HEK293T (cell line): ENCODE measurements around the gene MYH14.
A peak's percentile ranks its signal among the peaks of the same experiment; 100 is the strongest.

Experiments
- CTCF ChIA-PET: fragments of 350-600 bp; formaldehyde crosslinking; extraction: SDS; loops from one replicate; lab custom pipeline; 2021; ENCODE audit warnings: antibody characterized with exemption, inconsistent platforms; lab: Yijun Ruan, JAX
- POLR2A ChIA-PET: fragments of 350-600 bp; formaldehyde crosslinking; extraction: SDS; loops from one replicate; lab custom pipeline; 2020; ENCODE audit warnings: antibody characterized with exemption, inconsistent platforms; lab: Yijun Ruan, JAX
- DNase-seq: peaks from one replicate; pipeline ENCODE4 v3.0.0; 2012; ENCODE audit warnings: mixed read lengths; ENCODE audit errors: extremely low spot score
- ARNT ChIP-seq: fragments of 450-650 bp; IDR thresholded peaks from 2 replicates; pipeline ENCODE4 v1.6.1; 2017; ENCODE audit warnings: mild to moderate bottlenecking
- BHLHE40 ChIP-seq: fragments of 450-650 bp; IDR thresholded peaks from 2 replicates; pipeline ENCODE4 v1.6.1; 2016; ENCODE audit warnings: mild to moderate bottlenecking, moderate library complexity, borderline replicate concordance
- CTBP1 ChIP-seq: fragments of 450-650 bp; IDR thresholded peaks from 2 replicates; pipeline ENCODE4 v1.6.1; 2016; ENCODE audit warnings: borderline replicate concordance
- ELF4 ChIP-seq: fragments of 450-650 bp; IDR thresholded peaks from 2 replicates; pipeline ENCODE4 v1.6.1; 2017; ENCODE audit warnings: antibody characterized with exemption
- FOXA1 ChIP-seq: fragments of 450-650 bp; IDR thresholded peaks from 2 replicates; pipeline ENCODE4 v1.6.1; 2016; ENCODE audit warnings: mild to moderate bottlenecking
- FOXK2 ChIP-seq: fragments of 450-650 bp; IDR thresholded peaks from 2 replicates; pipeline ENCODE4 v1.6.1; 2016; ENCODE audit warnings: mild to moderate bottlenecking
- FOXM1 ChIP-seq: fragments of 450-650 bp; IDR thresholded peaks from 2 replicates; pipeline ENCODE4 v1.6.1; 2017; ENCODE audit warnings: mild to moderate bottlenecking, borderline replicate concordance
- HDGF ChIP-seq: fragments of 450-650 bp; IDR thresholded peaks from 2 replicates; pipeline ENCODE4 v1.6.1; 2017; ENCODE audit warnings: antibody characterized with exemption, borderline replicate concordance
- L3MBTL2 ChIP-seq: fragments of 450-650 bp; conservative IDR thresholded peaks from 2 replicates; pipeline ENCODE4 v1.6.1; 2016; ENCODE audit warnings: mild to moderate bottlenecking
- LEF1 ChIP-seq: fragments of 450-650 bp; IDR thresholded peaks from 2 replicates; pipeline ENCODE4 v1.6.1; 2017; ENCODE audit warnings: mild to moderate bottlenecking, borderline replicate concordance
- NFRKB ChIP-seq: fragments of 450-650 bp; IDR thresholded peaks from 2 replicates; pipeline ENCODE4 v1.6.1; 2016; ENCODE audit warnings: mild to moderate bottlenecking, moderate library complexity
- PKNOX1 ChIP-seq: fragments of 450-650 bp; IDR thresholded peaks from 2 replicates; pipeline ENCODE4 v1.6.1; 2016
- SP1 ChIP-seq: fragments of 450-650 bp; IDR thresholded peaks from 2 replicates; pipeline ENCODE4 v1.6.1; 2017
- SUZ12 ChIP-seq: fragments of 450-650 bp; IDR thresholded peaks from 2 replicates; pipeline ENCODE4 v1.6.1; 2016; ENCODE audit warnings: mild to moderate bottlenecking
- TARDBP ChIP-seq: fragments of 450-650 bp; IDR thresholded peaks from 2 replicates; pipeline ENCODE4 v1.6.1; 2016
- ZNF384 ChIP-seq: fragments of 450-650 bp; IDR thresholded peaks from 2 replicates; pipeline ENCODE4 v1.6.1; 2016

MYH14 gene

DNA sequence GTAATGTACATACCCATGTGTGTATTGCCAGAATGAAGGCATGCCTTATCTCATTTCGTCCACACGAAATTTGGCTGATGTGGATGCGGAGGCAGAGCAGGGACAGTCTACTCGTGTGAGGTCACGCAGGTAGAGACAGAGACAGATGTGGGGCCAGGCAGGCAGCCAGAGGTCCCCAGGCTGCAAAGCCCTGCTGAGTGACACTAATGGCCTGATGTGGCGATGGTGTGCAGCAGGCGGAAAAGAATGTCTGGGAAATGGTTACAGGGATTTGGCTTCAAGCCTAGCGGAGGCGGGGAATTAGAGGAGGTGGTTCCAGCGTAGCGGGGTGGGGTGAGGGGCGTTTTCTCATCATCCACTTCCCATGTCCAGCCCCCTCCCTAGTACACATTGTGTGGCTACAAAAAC is 36.1 kb upstream of the MYH14 start:
- TF ChIP-seq TARDBP (no peak), ARNT (no peak), HDGF (no peak), SUZ12 (no peak), PKNOX1 (peak; percentile 27; the same call in 1 of the 2 replicates)
- ChIA-PET CTCF (interaction anchor here (0.7 kb wide), 1 partner anchor 628 kb away, joined by 3 read pairs; no protein-coding TSS in a partner anchor), POLR2A (no interaction called here)
- DNase-seq = peak; percentile 28

GRCh38 chr19:50171752-50172151 is 31.7 kb upstream of the MYH14 start:
- TF ChIP-seq FOXA1 (no peak), ZNF384 (no peak), L3MBTL2 (no peak), FOXM1 (no peak), SP1 (no peak), CTBP1 (no peak), BHLHE40 (no peak), LEF1 (no peak), PKNOX1 (no peak), ARNT (no peak), NFRKB (no peak), HDGF (no peak), TARDBP (no peak), ELF4 (no peak), SUZ12 (no peak), FOXK2 (no peak)
- ChIA-PET CTCF (no interaction called here), POLR2A (no interaction called here)
- DNase-seq = no peak

GRCh38 chr19:50172726-50173125 is 30.7 kb upstream of the MYH14 start:
- no peak for DNase-seq
- CTCF ChIA-PET = interaction anchor here (1.0 kb wide), 1 partner anchor 11 kb away, joined by 5 read pairs; no protein-coding TSS in a partner anchor
- TF ChIP-seq FOXK2 = no peak
- no peak for TF ChIP-seq HDGF
- TF ChIP-seq ZNF384 = no peak
- no peak for TF ChIP-seq LEF1
- no peak for TF ChIP-seq L3MBTL2
- no peak for TF ChIP-seq FOXM1
- TF ChIP-seq BHLHE40 = no peak
- no peak for TF ChIP-seq SUZ12
- TF ChIP-seq NFRKB = no peak
- TF ChIP-seq FOXA1 = no peak
- TF ChIP-seq ARNT = no peak
- no peak for TF ChIP-seq ELF4
- TF ChIP-seq PKNOX1 = no peak
- POLR2A ChIA-PET = no interaction called here

GRCh38 chr19:50173127-50173526 is 30.3 kb upstream of the MYH14 start:
- ChIA-PET POLR2A (no interaction called here), CTCF (interaction anchor here (1.0 kb wide), 1 partner anchor 11 kb away, joined by 5 read pairs; no protein-coding TSS in a partner anchor)
- TF ChIP-seq TARDBP = no peak
- TF ChIP-seq SUZ12 = no peak
- no peak for TF ChIP-seq ZNF384
- TF ChIP-seq ARNT = no peak
- no peak for TF ChIP-seq CTBP1
- no peak for TF ChIP-seq SP1
- no peak for TF ChIP-seq BHLHE40
- peak; percentile 26 for DNase-seq

DNA sequence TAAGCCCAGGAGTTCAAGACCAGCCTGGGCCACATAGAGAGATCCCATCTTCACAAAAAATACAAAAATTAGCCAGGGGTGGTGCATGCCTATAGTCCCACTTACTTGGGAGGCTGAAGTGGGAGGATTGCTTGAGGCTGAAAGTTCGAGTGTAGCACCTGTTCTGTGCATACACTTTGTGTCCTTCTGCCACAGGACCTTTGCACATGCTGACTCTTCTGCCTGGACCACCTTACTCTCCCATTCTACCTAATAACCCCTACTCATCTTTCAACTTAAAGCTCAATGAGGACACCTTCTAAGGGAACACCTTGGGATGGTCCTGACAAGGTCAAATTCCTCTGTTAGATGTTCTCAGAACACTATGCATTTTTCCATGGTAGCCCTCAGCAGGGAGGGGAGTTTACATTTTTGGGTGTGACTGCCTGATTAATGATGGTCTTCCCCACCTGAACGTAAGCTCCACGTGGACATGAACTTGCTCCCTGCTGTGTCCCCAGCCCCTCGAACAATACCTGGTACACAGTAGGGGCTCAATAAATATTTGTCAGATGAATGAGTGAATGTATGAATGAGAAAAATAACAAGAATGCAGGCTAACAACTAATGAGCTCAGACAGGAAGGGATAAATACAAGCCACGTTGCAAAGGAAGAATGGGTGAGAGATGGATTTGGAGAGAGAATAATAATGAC is 29.2 kb upstream of the MYH14 start:
- ChIA-PET POLR2A (no interaction called here), CTCF (no interaction called here)
- TF ChIP-seq FOXK2 (no peak), CTBP1 (no peak), SUZ12 (no peak), TARDBP (no peak), SP1 (no peak), ARNT (no peak), FOXM1 (no peak), ELF4 (no peak), ZNF384 (no peak), HDGF (no peak), L3MBTL2 (no peak), PKNOX1 (no peak), NFRKB (no peak), LEF1 (no peak), BHLHE40 (no peak), FOXA1 (no peak)
- no peak for DNase-seq
